Keratinocyte (primary cell): ENCODE data around the gene PCDH9. TPM values are rescaled to one million over a fixed set of nuclear protein-coding genes. Genes with fewer than 3 reads are reported as not detected.

Experiments used
- DNase-seq: peaks from one replicate; pipeline ENCODE4 v3.0.0-alpha.2; 2011; ENCODE audit warnings: low read depth, missing footprints, low spot score
- FAIRE-seq: peaks from 2 replicates; lab custom pipeline; 2011; peaks lifted over from hg19 to GRCh38; lab: Jason Lieb, UNC
- H2AFZ ChIP-seq: 2 replicates; pipeline ENCODE4 v1.6.0; 2012; ENCODE audit warnings: low read length, control low read depth, inconsistent platforms; ENCODE audit not compliant: control insufficient read depth
- H3K27ac ChIP-seq: 2 replicates; pipeline ENCODE4 v1.5.1; 2011; ENCODE audit warnings: low read length; ENCODE audit not compliant: control insufficient read depth, insufficient read depth
- H3K27me3 ChIP-seq: 3 replicates; pipeline ENCODE4 v1.6.0; 2011; ENCODE audit warnings: low read length; ENCODE audit not compliant: control insufficient read depth, insufficient read depth; ENCODE audit errors: extremely low read depth
- H3K36me3 ChIP-seq, 2 experiments: 2 replicates in 1 of 2; 3 replicates in 1 of 2; pipeline ENCODE4 v1.5.1; 2011; ENCODE audit warnings: low read length in 2 of 2, mild to moderate bottlenecking in 1 of 2; ENCODE audit not compliant: control insufficient read depth in 2 of 2, insufficient read depth in 2 of 2; ENCODE audit errors: extremely low read depth in 1 of 2
- H3K4me1 ChIP-seq: 3 replicates; pipeline ENCODE4 v1.5.1; 2011; ENCODE audit warnings: low read length; ENCODE audit not compliant: control insufficient read depth, insufficient read depth; ENCODE audit errors: extremely low read depth
- H3K4me2 ChIP-seq: 3 replicates; pipeline ENCODE4 v1.6.0; 2011; ENCODE audit warnings: low read depth, low read length; ENCODE audit not compliant: control insufficient read depth, insufficient read depth; ENCODE audit errors: extremely low read depth
- H3K4me3 ChIP-seq, 3 experiments: fragments of 200-600 bp in 1 of 3; sonication (generic) in 1 of 3; 2 replicates in 2 of 3; 3 replicates in 1 of 3; pipeline ENCODE4 v1.5.1; 2011 to 2016; ENCODE audit warnings: low read length in 3 of 3, mild to moderate bottlenecking in 3 of 3, control low read depth in 2 of 3, inconsistent platforms in 1 of 3, low read depth in 1 of 3, mixed read lengths in 1 of 3, mixed run types in 1 of 3, moderate library complexity in 1 of 3; ENCODE audit not compliant: control insufficient read depth in 2 of 3, insufficient read depth in 2 of 3; ENCODE audit errors: extremely low read depth in 1 of 3
- H3K79me2 ChIP-seq: 2 replicates; pipeline ENCODE4 v1.6.0; 2012; ENCODE audit warnings: low read length; ENCODE audit not compliant: control insufficient read depth, insufficient read depth
- H3K9ac ChIP-seq: 3 replicates; pipeline ENCODE4 v1.6.0; 2011; ENCODE audit warnings: low read length; ENCODE audit not compliant: control insufficient read depth, insufficient read depth; ENCODE audit errors: extremely low read depth
- H3K9me1 ChIP-seq: 3 replicates; pipeline ENCODE4 v1.6.0; 2011; ENCODE audit warnings: low read length; ENCODE audit not compliant: control insufficient read depth, insufficient read depth; ENCODE audit errors: extremely low read depth
- H3K9me3 ChIP-seq: 2 replicates; pipeline ENCODE4 v1.5.1; 2012; ENCODE audit warnings: low read depth, low read length; ENCODE audit not compliant: control insufficient read depth
- H4K20me1 ChIP-seq: 3 replicates; pipeline ENCODE4 v1.6.0; 2011; ENCODE audit warnings: low read length; ENCODE audit not compliant: control insufficient read depth, insufficient read depth; ENCODE audit errors: extremely low read depth
- EZH2 ChIP-seq: IDR thresholded peaks from one replicate; pipeline ENCODE4 v1.6.1; 2012; ENCODE audit warnings: inconsistent platforms, mild to moderate bottlenecking, low read length, moderate library complexity
- dilution Hi-C: fragments of 300-500 bp; cut with MboI; formaldehyde crosslinking; loops from one replicate; pipeline ENCODE4 v1.7.0; 2020; ENCODE audit warnings: low sequenced_read_pairs; ENCODE audit not compliant: extremely low pct_ligation_motif_present
- polyA plus RNA-seq, 5 experiments: library from polyadenylated mRNA; depleted of rRNA in 3 of 5; stranded (reverse) in 3 of 5; stranded (forward) in 1 of 5; unstranded in 1 of 5; fragments of >200 nt; gene quantifications; 1 replicate in 1 of 5; 2 replicates in 3 of 5; 3 replicates in 1 of 5; pipeline versions ENCODE4 v1.2.1 to v1.2.3, GENCODE V29; 2011 to 2012; ENCODE audit warnings: missing spikeins in 2 of 5, low read depth in 1 of 5, low replicate concordance in 1 of 5
- TF ChIP-seq, protein P1 (sequence below), 3 experiments: IDR thresholded peaks in 1 of 3; conservative IDR thresholded peaks in 1 of 3; optimal IDR thresholded peaks in 1 of 3; 2 replicates in 2 of 3; 3 replicates in 1 of 3; pipeline versions ENCODE3 to v1.5.1; 2011; ENCODE audit warnings: low read length in 3 of 3, mild to moderate bottlenecking in 3 of 3, moderate library complexity in 2 of 3, control low read depth in 1 of 3, inconsistent platforms in 1 of 3; ENCODE audit not compliant: insufficient read depth in 2 of 3; ENCODE audit errors: extremely low read depth in 1 of 3

The PCDH9 gene
- polyA plus RNA-seq, 1 donor (not counting 4 experiments of a cell fraction or from before 2014, with no cell fraction given) = 0.21 TPM

DNA sequence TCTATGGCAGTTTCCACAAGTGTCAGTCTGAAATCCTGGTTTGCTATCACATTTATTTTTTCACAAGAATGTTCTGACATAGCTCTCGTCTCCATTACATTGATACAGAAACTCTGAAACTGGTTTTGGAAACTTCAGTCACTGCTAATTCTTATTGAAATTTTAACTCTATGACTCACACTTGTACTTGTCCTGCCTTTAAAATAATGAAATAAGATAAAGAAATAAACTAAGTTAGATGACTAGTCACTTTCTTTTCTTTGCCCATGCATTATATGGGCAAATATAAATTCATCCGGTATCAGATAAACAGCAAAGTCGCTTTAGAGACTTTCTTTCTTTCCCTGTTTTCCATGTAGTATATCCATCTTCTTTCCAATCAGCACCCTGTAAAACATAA is 257.5 kb downstream of the PCDH9 start:
- dilution Hi-C loops = no loop called here
- FAIRE-seq = no peak
- Histone ChIP-seq H3K9ac (no peak overlapping the region), H3K27ac (no peak overlapping the region), H3K36me3 (no peaks in the 10 kb centered on the region), H3K4me3 (no peak overlapping the region), H4K20me1 (no peaks in the 10 kb centered on the region), H3K27me3 (no peaks in the 10 kb centered on the region), H3K4me2 (no peak overlapping the region), H3K9me3 (no peaks in the 10 kb centered on the region), H3K9me1 (no peaks in the 10 kb centered on the region), H3K4me1 (no peaks in the 10 kb centered on the region), H2AFZ (no peak overlapping the region), H3K79me2 (no peaks in the 10 kb centered on the region)
- no peak for DNase-seq
- TF ChIP-seq EZH2 = no peak
- TF ChIP-seq, protein P1, sequence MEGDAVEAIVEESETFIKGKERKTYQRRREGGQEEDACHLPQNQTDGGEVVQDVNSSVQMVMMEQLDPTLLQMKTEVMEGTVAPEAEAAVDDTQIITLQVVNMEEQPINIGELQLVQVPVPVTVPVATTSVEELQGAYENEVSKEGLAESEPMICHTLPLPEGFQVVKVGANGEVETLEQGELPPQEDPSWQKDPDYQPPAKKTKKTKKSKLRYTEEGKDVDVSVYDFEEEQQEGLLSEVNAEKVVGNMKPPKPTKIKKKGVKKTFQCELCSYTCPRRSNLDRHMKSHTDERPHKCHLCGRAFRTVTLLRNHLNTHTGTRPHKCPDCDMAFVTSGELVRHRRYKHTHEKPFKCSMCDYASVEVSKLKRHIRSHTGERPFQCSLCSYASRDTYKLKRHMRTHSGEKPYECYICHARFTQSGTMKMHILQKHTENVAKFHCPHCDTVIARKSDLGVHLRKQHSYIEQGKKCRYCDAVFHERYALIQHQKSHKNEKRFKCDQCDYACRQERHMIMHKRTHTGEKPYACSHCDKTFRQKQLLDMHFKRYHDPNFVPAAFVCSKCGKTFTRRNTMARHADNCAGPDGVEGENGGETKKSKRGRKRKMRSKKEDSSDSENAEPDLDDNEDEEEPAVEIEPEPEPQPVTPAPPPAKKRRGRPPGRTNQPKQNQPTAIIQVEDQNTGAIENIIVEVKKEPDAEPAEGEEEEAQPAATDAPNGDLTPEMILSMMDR (optimal IDR thresholded peaks at IDR 0.05 in 1 of 3, IDR thresholded peaks at IDR 0.05 in 1 of 3, conservative IDR thresholded peaks at IDR 0.05 in 1 of 3; ENCODE audit: extremely low read depth in 1 of 3, insufficient read depth in 2 of 3, low read length in 3 of 3) = no peak

DNA sequence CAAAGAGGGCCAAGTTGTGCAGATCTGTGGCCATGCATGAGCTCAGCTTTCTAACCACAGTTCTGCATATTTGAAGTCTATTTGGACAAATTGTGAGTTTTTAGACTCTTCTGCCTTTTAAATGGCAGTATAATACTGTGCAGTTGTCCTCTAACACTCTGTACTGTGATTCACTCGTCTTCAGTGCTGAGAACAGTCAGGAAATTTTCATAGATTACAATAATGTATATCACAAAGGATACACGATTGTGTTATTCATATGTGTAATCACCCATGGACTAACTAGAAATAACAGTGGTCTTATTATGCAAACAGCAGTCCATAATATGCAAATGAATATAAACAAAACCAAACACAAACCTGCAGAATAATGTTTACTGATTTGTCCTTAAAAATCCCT is 259.1 kb downstream of the PCDH9 start:
- Histone ChIP-seq H3K79me2 (no peaks in the 10 kb centered on the region), H3K9me3 (no peaks in the 10 kb centered on the region), H4K20me1 (no peaks in the 10 kb centered on the region), H3K4me1 (no peaks in the 10 kb centered on the region), H3K9me1 (no peaks in the 10 kb centered on the region), H2AFZ (no peak overlapping the region), H3K36me3 (no peaks in the 10 kb centered on the region), H3K4me3 (no peak overlapping the region), H3K9ac (no peak overlapping the region), H3K27ac (no peak overlapping the region), H3K4me2 (no peak overlapping the region), H3K27me3 (no peaks in the 10 kb centered on the region)
- FAIRE-seq (no peak), DNase-seq (no peak)
- TF ChIP-seq, protein P1 (optimal IDR thresholded peaks at IDR 0.05 in 1 of 3, IDR thresholded peaks at IDR 0.05 in 1 of 3, conservative IDR thresholded peaks at IDR 0.05 in 1 of 3; ENCODE audit: extremely low read depth in 1 of 3, insufficient read depth in 2 of 3, low read length in 3 of 3) = no peak
- no peak for TF ChIP-seq EZH2
- dilution Hi-C loops = no loop called here
